Stimulated activated naive CD4-positive, alpha-beta T cell treated with Interleukin-2 at 50 U/mL for 16 hours (primary cell): Measurements from ENCODE around the gene DAND5.
A peak's percentile ranks its signal among the peaks of the same experiment; 100 is the strongest.
"Not testable (repeated sequence)": the region's sequence is repeated elsewhere in the genome, so short reads cannot be mapped to it uniquely, and the experiment has no call there.

ENCODE experiments used
- DNase-seq: peaks from one replicate; lab custom pipeline; 2025; lab: John Stamatoyannopoulos, UW

The DAND5 gene

DNA sequence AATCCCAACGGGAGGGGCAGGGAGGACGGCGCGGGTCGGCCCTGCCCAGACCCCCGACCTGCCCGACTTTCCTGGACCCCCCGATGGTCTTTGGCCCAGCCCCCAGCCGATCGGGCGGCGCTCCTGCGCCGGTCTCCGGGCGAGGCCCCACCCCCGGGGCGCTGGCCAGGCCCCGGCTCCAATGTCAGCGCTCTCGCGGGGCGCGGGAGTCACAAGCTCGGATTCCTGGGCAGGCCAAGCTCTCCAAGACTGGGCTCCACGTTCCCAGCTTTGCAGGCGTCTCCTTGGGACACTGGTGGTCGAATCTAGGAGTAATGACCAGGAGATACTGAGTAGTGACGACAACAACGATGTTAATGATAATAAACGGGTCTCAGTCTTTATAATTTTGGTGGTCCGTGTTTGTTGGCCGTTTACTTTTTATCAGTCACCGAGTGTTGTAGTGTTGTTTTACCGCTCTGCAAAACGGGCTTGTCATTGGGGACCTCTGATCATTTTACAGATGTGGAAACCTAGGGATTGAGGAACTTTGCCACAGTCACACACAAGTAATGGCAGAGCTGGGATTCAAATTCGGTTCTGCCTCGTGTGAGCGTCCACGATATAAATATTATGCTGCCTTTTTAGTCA lies 23.2 kb upstream of the DAND5 start:
- DNase-seq: peak; percentile 52

- no peak for DNase-seq
These were observed 22.5 kb upstream of the DAND5 start for GRCh38 chr19:12946731-12947496.

GRCh38 chr19:12947702-12948611 lies 21.4 kb upstream of the DAND5 start:
- DNase-seq: no peak

GRCh38 chr19:12948612-12949362 lies 20.6 kb upstream of the DAND5 start:
- DNase-seq: no peak

GRCh38 chr19:12949363-12950283 lies 19.8 kb upstream of the DAND5 start:
- no peak for DNase-seq

DNA sequence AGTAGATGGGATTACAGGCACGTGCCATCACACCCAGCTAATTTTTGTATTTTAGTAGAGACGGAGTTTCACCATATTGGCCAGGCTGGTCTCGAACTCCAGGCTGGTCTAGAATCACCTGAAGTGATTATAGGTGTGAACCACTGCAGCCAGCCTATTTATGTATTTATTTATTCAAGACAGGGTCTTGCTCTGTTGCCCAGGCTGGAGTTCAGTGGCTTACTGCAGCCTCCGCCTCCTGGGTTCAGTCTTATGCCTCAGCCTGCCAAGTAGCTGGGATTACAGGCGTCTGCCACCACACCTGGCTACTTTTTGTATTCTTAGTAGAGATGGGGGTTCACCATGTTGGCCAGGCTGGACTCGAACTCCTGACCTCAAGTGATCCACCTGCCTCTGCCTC lies 17.3 kb upstream of the DAND5 start:
- DNase-seq: not testable (repeated sequence)

DNA sequence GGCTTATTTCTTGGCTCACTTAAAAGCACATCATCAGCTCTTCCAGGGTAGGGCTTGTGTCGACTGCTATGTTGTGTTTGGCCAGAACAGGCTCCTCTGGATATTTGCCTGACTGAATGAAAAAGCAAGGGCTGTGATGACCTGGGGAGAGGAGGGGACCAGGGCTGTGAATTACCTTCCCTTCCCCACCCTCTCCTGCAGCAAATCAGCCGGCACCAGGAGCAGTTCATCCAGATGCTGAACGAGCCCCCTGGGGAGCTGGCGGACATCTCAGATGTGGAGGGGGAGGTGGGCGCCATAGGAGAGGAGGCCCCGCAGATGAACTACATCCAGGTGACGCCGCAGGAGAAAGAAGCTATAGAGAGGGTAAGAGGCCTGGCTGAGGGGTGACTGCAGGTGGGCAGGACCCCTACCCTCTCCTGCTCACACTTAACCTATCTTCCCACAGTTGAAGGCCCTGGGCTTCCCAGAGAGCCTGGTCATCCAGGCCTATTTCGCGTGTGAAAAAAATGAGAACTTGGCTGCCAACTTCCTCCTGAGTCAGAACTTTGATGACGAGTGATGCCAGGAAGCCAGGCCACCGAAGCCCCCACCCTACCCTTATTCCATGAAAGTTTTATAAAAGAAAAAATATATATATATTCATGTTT lies 16.8 kb upstream of the DAND5 start:
- no peak for DNase-seq

- DNase-seq: no peak
These were observed 16.1 kb upstream of the DAND5 start for GRCh38 chr19:12953138-12953798.

DNA sequence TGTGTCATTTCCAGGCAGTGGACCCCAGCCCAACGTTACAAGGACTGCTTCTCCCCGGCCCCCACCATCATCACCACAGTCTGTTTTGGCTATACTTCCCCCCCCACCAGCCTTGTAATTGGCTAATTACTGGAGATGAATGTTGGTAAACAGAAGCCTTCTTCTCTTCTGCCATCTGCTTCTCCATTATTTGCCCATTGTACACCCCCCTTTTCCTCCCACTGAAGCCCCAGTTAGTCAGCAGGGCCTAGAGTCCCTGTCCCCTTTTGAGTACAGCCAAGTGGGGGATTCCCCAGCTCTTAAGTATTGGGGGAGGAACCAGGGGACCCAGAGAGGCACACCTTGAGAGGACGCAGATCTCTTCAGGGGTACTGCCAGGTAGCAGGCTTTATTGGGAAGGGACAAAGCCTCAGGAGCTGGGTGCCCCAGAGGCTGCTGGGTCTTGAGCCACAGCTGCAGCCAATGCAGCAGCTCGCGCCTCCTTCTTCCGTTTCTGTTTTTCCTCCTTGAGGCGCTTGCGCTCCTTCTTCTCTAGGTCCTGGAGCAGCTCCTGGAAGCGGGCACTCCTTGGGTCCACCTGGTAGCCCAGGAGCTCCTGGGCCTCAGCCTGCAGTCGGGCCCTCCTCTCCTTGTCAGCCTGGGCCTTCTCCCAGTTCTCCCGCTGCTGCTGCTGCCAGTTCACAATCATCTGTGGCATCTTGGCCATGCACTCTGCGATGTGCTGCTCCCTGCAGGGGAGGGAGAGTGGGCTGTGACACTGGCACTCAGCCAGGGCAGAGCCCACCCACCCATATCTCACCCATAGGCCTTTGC lies 15.4 kb upstream of the DAND5 start:
- DNase-seq: no peak

DNA sequence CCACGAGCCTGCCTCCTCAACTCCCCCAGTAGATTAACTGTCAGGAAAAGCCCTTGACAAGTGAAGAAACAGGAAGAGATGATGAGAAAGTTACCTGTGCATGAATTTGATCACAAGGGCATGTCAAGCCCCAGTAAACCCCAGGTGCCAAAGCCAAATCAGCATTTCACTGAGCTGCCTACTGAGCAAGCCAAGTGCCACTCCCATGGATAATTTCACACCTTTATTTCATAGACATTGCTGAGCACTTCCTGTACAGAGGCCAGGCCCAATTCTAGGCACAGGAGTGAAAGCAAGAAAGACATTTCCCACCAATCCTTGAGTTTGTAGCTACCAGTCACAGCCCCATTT lies 14.8 kb upstream of the DAND5 start:
- no peak for DNase-seq

- not testable (repeated sequence) for DNase-seq
These were observed 13.8 kb upstream of the DAND5 start for GRCh38 chr19:12955575-12955974.

DNA sequence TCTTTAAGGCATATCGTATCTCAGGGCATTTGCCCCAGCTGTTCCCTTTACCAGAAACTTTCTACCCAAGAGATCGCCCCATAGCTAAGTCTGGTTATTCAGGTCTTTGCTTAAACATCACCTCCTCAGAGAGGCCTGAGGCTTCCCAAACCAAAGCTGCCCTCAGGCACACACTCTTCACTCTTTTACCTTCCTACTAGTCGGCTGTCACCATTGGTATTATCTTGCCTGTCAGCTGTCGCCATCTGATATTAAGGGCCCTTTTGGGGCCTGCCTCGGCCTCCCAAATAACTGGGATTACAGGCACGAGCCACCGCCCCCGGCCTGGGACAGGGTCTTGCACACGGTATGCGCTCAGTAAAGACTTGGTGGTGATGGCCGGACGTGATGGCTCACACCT lies 13.4 kb upstream of the DAND5 start:
- DNase-seq: no peak

GRCh38 chr19:12956446-12957388 lies 12.7 kb upstream of the DAND5 start, which contains the start of gene GADD45GIP1:
TSS of gene GADD45GIP1 (minus strand) at chr19:12957223. CDS start at chr19:12957212, 11 bp downstream.
- DNase-seq: peak; percentile 80

DNA sequence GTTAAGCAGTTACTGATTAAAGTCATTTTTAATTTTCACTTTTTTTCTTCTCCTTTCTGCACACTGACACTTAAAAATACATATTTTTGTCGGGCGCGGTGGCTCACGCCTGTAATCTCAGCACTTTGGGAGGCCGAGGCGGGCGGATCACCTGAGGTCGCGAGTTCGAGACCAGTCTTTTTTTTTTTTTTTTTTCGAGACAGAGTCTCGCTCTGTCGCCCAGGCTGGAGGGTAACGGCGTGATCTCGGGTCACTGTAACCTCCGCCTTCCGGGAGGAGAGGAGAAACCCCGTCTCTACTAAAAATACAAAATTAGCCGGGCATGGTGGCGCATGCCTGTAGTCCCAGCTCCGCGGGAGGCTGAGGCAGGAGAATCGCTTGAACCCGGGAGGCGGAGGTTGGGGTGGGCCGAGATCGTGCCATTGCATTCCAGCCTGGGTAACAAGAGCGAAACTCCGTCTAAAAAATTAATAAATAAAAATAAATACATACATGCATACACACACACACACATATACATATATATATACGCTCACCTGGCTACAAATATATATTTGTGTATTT lies 11.9 kb upstream of the DAND5 start:
- not testable (repeated sequence) for DNase-seq

DNA sequence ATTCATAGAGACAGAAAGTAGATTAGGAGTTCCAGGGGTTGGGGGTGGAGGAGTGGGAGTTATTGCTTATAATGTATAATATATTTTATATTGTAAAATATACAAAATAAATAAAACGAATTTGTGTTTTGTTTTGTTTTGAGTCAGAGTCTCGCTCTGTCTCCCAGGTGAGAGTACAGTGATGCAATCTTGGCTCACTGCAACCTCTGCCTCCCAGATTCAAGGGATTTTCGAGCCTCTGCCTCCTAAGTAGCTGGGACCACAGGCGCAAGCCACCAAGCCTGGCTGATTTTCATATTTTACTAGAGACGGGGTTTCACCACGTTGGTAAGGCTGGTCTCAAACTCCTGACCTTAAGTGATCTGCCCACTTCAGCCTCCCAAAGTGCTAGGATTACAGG lies 9.9 kb upstream of the DAND5 start:
- no peak for DNase-seq

- DNase-seq: peak; percentile 76
These were observed 4.2 kb upstream of the DAND5 start for GRCh38 chr19:12965017-12965811.

DNA sequence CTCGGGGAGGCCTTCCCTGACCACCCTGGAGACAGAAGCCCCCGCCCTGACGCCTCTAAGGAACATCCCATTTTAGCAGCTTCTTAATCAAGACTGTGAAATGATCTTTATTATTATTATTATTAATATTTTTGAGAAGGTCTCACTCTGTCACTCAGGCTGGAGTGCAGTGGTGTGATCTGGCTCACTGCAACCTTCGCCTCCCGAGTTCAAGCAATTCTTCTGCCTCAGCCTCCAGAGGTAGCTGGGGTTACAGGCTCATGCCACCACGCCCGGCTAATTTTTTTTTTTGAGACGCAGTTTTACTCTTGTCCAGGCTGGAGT lies 3.6 kb upstream of the DAND5 start:
- no peak for DNase-seq
